K562 (cell line): ENCODE data around the gene GALNT13. TPM values are rescaled to one million over a fixed set of nuclear protein-coding genes. Genes with fewer than 3 reads are reported as not detected.
A peak's percentile ranks its signal among the peaks of the same experiment; 100 is the strongest.

Source experiments
- NONO ChIP-seq, 2 experiments: fragments of 200-400 bp in 1 of 2; fragments of 450-650 bp in 1 of 2; formaldehyde crosslinking in 1 of 2; IDR thresholded peaks; 2 replicates each; pipeline ENCODE4 v1.6.1; 2017; ENCODE audit warnings: low read depth in 2 of 2, mild to moderate bottlenecking in 2 of 2, moderate library complexity in 2 of 2, low read length in 1 of 2
- RAD21 ChIP-seq, 2 experiments: fragments of 250-450 bp in 1 of 2; fragments of 450-650 bp in 1 of 2; sonication (Bioruptor Pico) in 1 of 2; formaldehyde crosslinking in 1 of 2; IDR thresholded peaks in 1 of 2; conservative IDR thresholded peaks in 1 of 2; 2 replicates each; pipeline versions ENCODE4 v1.4.0 to v1.8.0; 2020 to 2022; ENCODE audit warnings: mild to moderate bottlenecking in 2 of 2, moderate library complexity in 1 of 2
- RBFOX2 ChIP-seq: fragments of 200-400 bp; formaldehyde crosslinking; IDR thresholded peaks from 2 replicates; pipeline ENCODE4 v1.6.1; 2017; ENCODE audit warnings: low read depth, mild to moderate bottlenecking, low read length, moderate library complexity
- SRSF9 ChIP-seq: fragments of 200-400 bp; formaldehyde crosslinking; IDR thresholded peaks from 2 replicates; pipeline ENCODE4 v1.6.1; 2017; ENCODE audit warnings: low read depth, low read length, borderline replicate concordance
- TEAD2 ChIP-seq: fragments of 450-650 bp; IDR thresholded peaks from 2 replicates; pipeline ENCODE4 v1.6.1; 2016; ENCODE audit warnings: missing genetic modification characterization, control low read depth, missing compliant biosample characterization
- ZNF212 ChIP-seq: fragments of 450-650 bp; formaldehyde crosslinking; IDR thresholded peaks from 2 replicates; pipeline ENCODE4 v1.4.0; 2020; ENCODE audit warnings: mild to moderate bottlenecking
- ZNF24 ChIP-seq: fragments of 450-650 bp; IDR thresholded peaks from 2 replicates; pipeline ENCODE4 v1.6.1; 2016
- polyA plus RNA-seq, 8 experiments: library from polyadenylated mRNA; depleted of rRNA in 4 of 8; stranded (reverse) in 5 of 8; unstranded in 3 of 8; fragments of >200 nt; fragmentation: Nextera tagmentation in 2 of 8; fragmentation: Illumina TruSeq in 1 of 8; extraction: Ambion mirVana in 2 of 8; extraction: Trizol in 1 of 8; gene quantifications; 2 replicates each; pipeline versions ENCODE4 v1.2.1 to v1.2.3, GENCODE V29; 2011 to 2014; ENCODE audit warnings: inconsistent platforms in 1 of 8, missing spikeins in 1 of 8
- total RNA-seq, 7 experiments: library from RNA; depleted of rRNA in 6 of 7; stranded (reverse); fragments of >200 nt in 6 of 7; fragmentation: Illumina TruSeq in 2 of 7; extraction: Trizol in 2 of 7; gene quantifications; 2 replicates each; pipeline versions ENCODE4 v1.2.1 to v1.2.3, GENCODE V29; 2011 to 2021; ENCODE audit warnings: low replicate concordance in 1 of 7
- TF ChIP-seq, protein P1 (sequence below): sonication (generic); formaldehyde crosslinking; IDR thresholded peaks from 2 replicates; pipeline ENCODE4 v1.8.1; 2023; ENCODE audit warnings: mild to moderate bottlenecking, missing genetic modification reagents
- TF ChIP-seq, protein P2 (sequence below): fragments of 450-650 bp; IDR thresholded peaks from 2 replicates; pipeline ENCODE4 v1.7.1; 2018; ENCODE audit warnings: mild to moderate bottlenecking, low read depth; ENCODE audit not compliant: partially characterized antibody

GALNT13 gene
- total and polyA plus RNA-seq, 9 of the 15 experiments (the other 6 are each of a cell fraction or from before 2014, with no cell fraction given) = not detected

DNA sequence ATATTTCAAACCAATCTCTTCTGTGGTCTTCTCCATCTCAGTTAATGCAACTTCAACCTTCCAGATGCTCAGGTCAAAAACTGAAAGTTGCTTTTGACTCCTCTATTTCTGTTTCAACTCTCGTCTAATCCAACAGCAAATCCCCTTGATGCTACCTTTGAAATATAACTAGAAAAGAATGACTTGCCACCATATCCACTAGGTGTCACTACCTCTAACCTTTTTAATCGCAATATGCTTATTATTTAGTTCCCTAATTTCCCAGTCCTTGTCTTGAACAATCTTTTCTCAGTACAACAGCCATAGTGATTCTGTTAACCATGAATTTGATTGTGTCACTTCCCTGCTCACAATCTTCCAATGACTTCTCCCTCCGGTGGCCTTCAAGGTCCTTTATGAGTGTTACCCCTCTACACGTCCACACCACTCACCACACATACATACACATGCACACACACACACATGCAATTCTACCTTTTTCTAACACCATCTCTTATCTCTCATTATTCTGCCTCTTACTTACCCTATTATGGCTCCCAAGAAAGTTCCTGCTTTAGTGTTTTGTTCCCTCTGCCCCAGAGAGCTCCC, 581.3 kb downstream of the GALNT13 start (continued):
- TF ChIP-seq, protein P1, sequence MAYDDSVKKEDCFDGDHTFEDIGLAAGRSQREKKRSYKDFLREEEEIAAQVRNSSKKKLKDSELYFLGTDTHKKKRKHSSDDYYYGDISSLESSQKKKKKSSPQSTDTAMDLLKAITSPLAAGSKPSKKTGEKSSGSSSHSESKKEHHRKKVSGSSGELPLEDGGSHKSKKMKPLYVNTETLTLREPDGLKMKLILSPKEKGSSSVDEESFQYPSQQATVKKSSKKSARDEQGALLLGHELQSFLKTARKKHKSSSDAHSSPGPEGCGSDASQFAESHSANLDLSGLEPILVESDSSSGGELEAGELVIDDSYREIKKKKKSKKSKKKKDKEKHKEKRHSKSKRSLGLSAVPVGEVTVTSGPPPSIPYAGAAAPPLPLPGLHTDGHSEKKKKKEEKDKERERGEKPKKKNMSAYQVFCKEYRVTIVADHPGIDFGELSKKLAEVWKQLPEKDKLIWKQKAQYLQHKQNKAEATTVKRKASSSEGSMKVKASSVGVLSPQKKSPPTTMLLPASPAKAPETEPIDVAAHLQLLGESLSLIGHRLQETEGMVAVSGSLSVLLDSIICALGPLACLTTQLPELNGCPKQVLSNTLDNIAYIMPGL (CRISPR knock-in tag) = no peak
- TF ChIP-seq NONO (IDR thresholded peaks at IDR 0.05; ENCODE audit: low read depth in 2 of 2, low read length in 1 of 2) (no peak), ZNF24 (no peak), TEAD2 (no peak), ZNF212 (CRISPR knock-in tag) (no peak), RAD21 (CRISPR knock-in tag; conservative IDR thresholded peaks at IDR 0.05 in 1 of 2, IDR thresholded peaks at IDR 0.05 in 1 of 2) (0 out of 4 replicates have a peak, but pooled peaks of 1 of the 2 experiments have one; percentile 12), SRSF9 (no peak), RBFOX2 (no peak)
- TF ChIP-seq, protein P2, sequence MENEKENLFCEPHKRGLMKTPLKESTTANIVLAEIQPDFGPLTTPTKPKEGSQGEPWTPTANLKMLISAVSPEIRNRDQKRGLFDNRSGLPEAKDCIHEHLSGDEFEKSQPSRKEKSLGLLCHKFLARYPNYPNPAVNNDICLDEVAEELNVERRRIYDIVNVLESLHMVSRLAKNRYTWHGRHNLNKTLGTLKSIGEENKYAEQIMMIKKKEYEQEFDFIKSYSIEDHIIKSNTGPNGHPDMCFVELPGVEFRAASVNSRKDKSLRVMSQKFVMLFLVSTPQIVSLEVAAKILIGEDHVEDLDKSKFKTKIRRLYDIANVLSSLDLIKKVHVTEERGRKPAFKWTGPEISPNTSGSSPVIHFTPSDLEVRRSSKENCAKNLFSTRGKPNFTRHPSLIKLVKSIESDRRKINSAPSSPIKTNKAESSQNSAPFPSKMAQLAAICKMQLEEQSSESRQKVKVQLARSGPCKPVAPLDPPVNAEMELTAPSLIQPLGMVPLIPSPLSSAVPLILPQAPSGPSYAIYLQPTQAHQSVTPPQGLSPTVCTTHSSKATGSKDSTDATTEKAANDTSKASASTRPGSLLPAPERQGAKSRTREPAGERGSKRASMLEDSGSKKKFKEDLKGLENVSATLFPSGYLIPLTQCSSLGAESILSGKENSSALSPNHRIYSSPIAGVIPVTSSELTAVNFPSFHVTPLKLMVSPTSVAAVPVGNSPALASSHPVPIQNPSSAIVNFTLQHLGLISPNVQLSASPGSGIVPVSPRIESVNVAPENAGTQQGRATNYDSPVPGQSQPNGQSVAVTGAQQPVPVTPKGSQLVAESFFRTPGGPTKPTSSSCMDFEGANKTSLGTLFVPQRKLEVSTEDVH = no peak
